GM19397 (cell line): Measurements from ENCODE around the gene SRGAP2C.
"Not testable (repeated sequence)": the region's sequence is repeated elsewhere in the genome, so short reads cannot be mapped to it uniquely, and the experiment has no call there.

Experiments
- ATAC-seq: cut with Tn5 transposase; IDR thresholded peaks from one replicate; pipeline ENCODE4 v1.9.1; 2021; ENCODE audit warnings: mild to moderate bottlenecking, moderate library complexity; ENCODE audit not compliant: unreplicated experiment

Gene SRGAP2C

DNA sequence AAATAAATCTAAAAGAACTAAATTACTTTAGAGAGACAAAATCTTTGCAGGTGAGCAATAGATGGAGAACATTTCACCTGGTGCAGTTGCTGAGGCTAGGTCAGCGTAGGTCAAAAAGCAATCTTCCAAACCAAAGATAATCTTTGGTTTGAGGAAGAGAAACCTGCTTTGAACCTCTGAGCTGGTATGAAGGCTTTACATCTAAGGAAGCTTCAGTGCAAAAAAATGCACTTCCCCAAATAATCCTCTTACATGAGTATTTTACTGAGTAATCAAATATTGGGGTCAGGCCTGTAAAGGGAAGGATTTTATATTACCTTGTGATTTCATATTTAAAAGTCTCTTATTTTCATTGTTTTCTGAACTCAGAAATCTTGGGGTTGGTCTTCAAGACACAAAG, 223.6 kb downstream of the SRGAP2C start:
- no peak for ATAC-seq

DNA sequence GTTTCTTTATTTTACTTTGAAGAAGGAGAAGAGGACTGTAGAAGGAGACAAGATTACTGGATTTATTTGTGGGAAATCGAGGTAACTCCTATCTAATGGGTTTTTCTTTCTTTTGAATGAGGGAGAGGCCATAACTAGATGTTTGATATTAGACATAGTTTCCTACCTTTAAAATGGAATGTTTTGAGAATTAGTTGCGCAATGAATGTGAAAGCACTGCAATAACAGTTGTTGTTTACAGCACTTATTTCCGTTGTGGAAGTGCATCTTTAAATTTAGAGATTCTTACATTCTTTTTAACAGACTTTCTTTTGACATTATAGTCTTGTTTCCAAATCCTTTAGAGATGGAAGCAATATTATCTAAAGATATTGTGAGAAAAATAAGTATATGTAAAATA, 229.0 kb downstream of the SRGAP2C start:
- no peak for ATAC-seq

DNA sequence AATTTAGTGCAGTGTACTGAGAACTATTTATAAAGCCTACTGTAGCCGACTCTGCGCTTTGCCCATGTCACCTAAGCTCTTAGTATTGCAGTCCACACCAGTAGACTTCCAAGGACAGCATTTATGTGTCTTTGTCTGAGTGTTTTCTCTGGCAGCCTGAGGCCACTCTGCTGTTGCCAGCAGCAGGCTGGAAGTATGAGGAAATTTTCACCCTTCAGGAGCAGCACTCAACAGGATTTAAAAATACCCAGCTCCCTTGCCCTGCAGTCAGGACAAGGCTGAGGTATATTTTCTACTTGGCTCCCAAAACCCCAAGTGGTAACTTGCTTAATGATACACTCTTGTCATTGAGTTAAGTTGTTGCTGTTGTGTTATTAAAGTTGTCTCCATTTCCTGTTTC, 230.1 kb downstream of the SRGAP2C start:
- ATAC-seq: no peak

DNA sequence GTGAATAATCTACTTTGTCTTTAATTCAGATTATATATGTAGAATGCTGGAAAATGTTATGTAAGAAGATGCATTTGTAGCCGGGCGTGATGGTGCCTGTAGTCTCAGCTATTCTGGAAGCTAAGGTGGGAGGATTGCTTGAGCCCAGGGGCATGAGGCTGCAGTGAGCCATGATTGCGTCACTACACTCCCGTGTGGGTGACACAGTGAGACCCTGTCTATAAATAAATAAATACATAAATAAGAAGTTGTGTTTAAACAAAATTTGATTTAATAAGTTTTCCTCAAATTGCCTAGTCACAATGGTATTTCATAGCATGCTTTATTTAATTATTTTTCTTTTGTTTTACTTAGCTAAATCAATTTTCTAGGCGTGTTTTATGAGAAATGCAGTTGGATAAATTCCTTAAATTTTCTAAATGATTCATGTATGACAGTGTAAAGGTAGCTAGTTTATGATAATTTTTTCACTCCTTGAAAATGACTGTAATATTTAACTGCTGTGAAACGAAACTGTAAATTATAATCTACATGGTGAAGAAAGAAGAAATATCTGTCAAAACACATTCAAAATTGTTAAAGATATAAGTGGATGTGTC, 232.6 kb downstream of the SRGAP2C start:
- no peak for ATAC-seq

DNA sequence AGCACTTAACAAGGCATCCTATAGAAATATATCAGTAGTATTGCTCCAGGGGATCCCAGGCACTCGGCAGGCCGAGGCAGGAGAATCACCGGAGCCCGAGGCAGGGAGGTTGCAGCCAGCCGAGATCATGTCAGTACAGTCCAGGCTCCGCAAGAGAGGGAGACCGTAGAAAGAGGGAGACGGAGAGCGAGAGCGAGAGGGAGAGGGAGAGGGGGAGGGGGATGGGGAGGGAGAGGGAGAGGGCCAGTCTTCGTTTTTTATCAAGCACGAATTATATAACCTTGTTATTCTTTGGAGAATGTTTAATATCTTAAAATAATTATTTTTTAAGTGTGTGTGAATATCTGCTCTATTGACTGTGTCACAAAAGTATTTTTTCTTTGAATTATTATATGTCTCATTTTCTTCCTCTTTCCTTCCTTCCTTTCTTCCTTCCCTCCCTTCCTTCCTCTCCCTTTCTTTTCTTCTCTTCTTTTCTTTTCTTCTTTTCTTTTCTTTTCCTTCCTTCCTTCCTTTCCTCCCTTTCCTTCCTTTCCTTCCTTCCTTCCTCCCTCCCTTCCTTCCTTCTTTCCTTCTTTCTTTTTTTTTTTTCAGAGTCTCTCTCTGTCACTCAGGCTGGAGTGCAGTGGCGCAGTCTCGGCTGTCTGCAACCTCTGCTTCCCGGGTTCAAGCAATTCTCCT, 233.7 kb downstream of the SRGAP2C start:
- ATAC-seq: no peak

DNA sequence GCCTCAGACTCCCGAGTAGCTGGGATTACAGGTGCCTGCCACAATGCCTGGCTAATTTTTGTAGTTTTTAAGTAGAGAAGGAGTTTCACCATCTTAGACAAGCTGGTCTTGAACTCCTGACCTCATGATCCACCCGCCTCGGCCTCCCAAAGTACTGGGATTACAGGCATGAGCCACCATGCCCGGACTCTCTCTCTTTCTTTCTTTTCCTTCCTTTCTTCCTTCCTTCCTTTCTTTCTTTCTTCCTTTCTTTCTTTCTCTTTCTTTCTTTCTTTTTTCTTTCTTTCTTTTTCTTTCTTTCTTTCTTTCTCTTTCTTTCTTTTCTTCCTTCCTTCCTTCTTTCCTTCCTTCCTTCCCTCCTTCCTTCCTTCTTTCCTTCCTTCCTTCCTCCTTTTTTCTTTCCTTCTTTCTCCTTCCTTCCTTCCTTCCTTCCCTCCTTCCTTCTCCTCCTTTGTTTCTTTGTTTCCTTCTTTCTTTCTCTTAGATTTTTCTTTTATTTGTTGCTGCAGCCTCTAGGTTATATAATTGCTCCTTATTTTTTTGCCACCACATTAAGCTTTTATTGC, 234.4 kb downstream of the SRGAP2C start:
- ATAC-seq: not testable (repeated sequence)

DNA sequence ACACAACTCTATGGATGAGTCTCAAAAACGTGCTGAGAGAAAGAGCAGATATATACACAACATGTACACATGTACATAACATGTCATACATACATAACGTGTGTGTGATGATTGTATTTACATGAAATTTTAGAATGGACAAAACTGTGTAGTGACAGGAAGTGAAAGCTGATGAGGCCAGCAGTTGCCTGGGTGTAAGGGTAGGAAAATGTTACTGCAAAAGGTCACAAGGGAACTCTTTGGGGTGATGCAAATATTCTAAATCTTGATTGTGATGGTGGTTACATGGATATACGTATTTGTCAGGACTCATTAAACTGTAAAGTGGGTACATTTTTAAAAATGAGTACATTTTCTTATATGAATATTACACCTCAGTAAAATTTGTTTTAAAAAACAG, 236.7 kb downstream of the SRGAP2C start:
- not testable (repeated sequence) for ATAC-seq

DNA sequence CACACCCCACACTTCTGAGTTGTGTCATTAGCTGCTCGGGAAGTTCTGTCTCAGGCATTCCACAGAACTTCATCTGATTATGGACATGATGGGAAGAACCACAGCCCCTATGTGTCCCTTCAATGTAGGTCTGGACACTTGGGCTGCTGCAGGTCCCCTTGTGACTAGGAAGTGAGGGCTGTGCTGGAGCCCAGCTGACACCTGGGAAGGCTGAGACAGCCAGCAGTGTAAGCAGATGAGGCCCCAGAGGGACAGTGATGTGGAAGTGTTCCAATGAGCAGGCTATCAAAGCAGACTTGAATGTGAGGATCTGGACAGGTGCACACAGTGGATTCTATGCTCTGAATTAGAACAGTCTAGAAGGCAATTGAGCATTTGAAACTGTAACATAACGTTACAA, 239.2 kb downstream of the SRGAP2C start:
- ATAC-seq: not testable (repeated sequence)

DNA sequence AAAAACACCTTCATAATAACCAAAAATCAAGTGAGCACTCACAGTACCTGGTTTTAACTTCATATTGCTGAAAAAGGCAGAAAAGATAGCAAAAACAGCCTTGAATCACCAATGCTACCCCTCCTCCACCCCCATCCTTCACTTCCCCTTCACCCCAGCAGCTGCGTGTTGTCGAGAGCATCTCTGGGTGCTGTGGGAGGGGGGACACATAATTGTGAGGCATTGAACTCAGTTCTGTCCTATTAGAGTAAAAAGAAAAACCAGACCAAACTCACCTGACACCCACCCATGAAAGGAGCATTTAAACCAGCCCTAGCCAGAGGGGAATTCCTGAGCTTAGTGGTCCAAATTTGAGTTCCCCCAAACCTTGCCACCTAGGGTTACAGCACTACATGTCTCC, 248.7 kb downstream of the SRGAP2C start:
- not testable (repeated sequence) for ATAC-seq

DNA sequence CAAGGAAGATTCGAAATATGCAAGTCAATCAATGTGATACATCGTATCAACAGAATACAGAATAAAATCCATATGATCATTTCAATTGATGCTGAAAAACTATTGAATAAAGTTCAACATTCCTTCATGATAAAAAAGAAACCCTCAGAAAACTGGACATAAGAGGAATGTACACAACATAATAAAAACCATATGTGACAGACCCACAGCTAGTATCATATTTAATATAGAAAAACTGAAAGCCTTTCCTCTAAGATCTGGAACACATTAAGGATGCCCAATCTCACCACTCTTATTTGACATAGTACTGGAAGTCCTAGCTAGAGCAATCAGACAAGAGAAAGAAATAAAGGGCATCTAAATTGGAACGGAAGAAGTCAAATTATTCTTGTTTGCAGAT, 254.1 kb downstream of the SRGAP2C start:
- ATAC-seq: not testable (repeated sequence)

DNA sequence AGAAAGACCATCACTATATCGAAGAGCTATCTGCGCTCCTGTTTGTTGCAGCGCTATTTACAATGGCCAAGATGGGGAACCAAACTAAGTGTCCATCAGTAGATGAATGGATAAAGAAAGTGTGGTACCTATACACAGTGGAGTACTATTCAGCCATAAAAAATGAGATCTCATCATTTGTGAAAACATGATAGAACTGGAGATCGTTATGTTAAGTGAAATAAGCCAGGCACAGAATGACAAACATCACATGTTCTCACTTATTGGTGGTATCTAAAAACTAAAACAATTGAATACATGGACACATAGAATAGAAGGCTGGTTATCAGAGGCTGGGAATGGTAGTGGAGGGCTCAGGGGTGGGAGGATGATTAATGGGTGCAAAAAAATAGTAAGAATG, 256.2 kb downstream of the SRGAP2C start:
- no peak for ATAC-seq
